Measurements from ENCODE around the gene OPRL1. TPM values are rescaled to one million over a fixed set of nuclear protein-coding genes. Genes with fewer than 3 reads are reported as not detected.

OPRL1 gene
- total and polyA plus RNA-seq, 5 donors: 0.50 to 1.3 (median 0.91) TPM

DNA sequence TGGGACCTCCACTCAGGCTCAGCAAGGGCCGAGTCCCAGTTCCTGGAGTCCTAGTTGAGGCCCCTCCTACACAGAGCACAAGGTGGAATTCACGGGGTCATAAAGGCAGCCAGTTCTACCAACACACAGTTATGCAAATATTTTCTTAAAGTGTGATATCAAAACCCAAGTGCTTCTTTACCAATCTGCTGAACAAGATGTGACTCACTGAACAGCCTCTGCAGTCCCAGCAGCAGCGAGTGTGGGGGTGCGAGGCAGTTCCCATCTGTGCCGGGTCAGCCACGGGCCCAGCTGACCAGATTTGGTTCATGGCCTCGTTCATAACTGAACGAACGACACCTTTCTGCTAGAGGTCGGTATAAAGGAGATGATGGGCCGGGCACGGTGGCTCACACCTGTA, 21.3 kb upstream of the OPRL1 start:
- no peak for ATAC-seq
- H3K4me3 ChIP-seq (ENCODE audit: low read length): no peak overlapping the region
- H3K4me1 ChIP-seq (ENCODE audit: control insufficient read depth, insufficient read depth, low read length): no peaks in the 10 kb centered on the region
- intact Hi-C loops (cut with DNase I): loop anchor here in 1 of 4 donors (5.0 kb wide), 1 partner anchor 86 kb away; no protein-coding TSS in a partner anchor
- 85% methylated on average over 12 of the region's 12 CpGs for WGBS
- no peak overlapping the region for H3K27ac ChIP-seq (ENCODE audit: low read length)
- no peak for DNase-seq
- no peaks in the 10 kb centered on the region for H3K27me3 ChIP-seq (ENCODE audit: control insufficient read depth, insufficient read depth)
- H3K9me3 ChIP-seq (ENCODE audit: control insufficient read depth, low read length): no peaks in the 10 kb centered on the region

GRCh38 chr20:64062276-64062595, 17.6 kb upstream of the OPRL1 start:
- Histone ChIP-seq H3K9me3 (ENCODE audit: control insufficient read depth, low read length) (no peaks in the 10 kb centered on the region), H3K27me3 (ENCODE audit: control insufficient read depth, insufficient read depth) (no peaks in the 10 kb centered on the region), H3K4me3 (ENCODE audit: low read length) (peak overlapping the region; percentile 21), H3K27ac (ENCODE audit: low read length) (no peak overlapping the region), H3K4me1 (ENCODE audit: control insufficient read depth, insufficient read depth, low read length) (peaks cover 9% of the 10 kb centered on the region)
- intact Hi-C loops (cut with DNase I): no loop called here
- DNase-seq: no peak
- ATAC-seq: no peak
- 54% methylated on average over 5 of the region's 5 CpGs for WGBS

DNA sequence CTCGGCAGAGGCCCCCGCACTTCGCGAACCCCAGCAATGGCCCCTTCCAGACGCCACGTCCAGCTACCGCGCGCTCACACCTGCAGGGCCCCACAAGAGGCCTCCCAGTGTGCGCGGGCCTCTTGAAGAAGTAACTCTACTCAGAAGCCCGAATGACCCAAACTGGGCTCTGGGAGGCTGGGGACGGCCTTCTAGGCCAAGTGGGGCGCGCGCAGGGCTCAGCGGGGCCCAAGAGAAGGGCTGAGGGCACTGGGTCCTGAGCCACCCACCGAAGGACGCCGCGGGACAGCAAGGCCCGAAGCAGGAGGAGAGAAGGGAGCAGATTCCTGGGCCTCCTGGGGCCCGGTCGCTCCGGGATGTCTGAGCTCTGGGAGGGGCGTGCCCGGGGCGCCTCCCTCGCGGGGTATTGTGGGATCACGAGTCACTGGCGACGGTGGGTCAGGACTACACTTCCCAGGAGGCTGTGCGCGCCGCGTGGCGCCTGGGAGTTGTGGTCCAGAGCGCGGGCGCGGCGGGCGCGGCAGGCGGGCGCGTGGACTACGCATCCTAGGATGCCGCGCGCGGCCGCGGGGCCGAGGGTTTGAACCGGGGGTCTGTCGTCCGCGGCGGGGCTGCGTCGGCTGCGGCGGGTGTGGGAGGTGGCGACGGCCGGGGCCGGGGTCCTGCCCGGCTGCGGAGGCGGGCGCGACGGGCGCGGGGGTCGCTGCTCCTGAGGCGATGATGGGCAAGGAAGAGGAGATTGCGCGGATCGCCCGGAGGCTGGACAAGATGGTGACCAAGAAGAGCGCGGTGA, 17.1 kb upstream of the OPRL1 start, which contains the start of gene TCEA2:
Gene TCEA2 (plus strand): TSS at position 603 of the 793 bp plus-strand sequence. CDS start 115 bp downstream, at position 718.
- no peaks in the 10 kb centered on the region for H3K27me3 ChIP-seq (ENCODE audit: control insufficient read depth, insufficient read depth)
- intact Hi-C loops (cut with DNase I): no loop called here

DNA sequence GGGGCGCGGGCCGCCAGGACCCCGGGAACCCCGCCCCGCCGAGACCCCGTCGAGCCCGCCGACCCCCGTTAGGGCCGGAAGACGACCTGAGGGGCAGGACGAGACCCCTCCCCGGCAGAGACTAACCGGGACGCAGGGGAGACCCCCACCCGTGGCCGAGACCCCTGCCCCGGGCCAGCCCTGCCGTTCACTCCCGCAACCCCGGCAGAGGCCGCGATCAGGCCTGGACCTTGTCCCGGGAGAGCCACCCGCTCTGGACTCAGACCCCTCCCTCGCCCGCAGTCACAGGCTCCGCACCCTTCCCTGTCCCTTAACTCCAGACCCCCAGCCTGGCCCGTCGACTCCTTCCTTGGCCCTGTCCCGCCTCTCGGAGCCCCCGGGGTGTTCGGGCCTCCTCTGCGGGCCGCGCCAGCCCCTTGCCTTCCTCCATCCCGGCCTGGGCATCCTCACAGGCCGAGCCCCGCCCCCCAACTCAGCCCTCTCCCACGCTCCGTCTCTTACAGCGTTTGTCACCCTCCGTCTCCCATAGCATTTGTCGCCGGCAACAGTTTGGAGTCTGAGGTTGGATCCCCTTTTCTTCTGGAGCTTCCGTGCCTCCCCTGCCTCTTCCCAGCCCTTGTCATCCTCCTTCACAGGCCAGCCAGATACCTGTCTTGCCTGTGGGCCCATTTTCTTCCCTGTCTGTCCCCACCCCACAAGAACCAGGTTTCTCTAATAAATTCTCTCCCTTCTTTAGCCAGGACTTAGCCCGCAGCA, 16.3 kb upstream of the OPRL1 start:
- Histone ChIP-seq H3K4me3 (ENCODE audit: low read length) (peak overlapping the region; percentile 68), H3K27ac (ENCODE audit: low read length) (peak overlapping the region; percentile 3), H3K4me1 (ENCODE audit: control insufficient read depth, insufficient read depth, low read length) (peaks cover 9% of the 10 kb centered on the region), H3K9me3 (ENCODE audit: control insufficient read depth, low read length) (no peaks in the 10 kb centered on the region), H3K27me3 (ENCODE audit: control insufficient read depth, insufficient read depth) (no peaks in the 10 kb centered on the region)
- intact Hi-C loops (cut with DNase I): no loop called here
- DNase-seq (peak in 2 of 3 donors; percentile 56 to 77), ATAC-seq (peak; percentile 7 to 15)
- WGBS: 2% methylated on average over 51 of the region's 51 CpGs

More for the DNA sequence above, 17.1 kb upstream of the OPRL1 start, which contains the start of gene TCEA2:
- peak within 1 kb of the TSS; percentile 68 for H3K4me3 ChIP-seq (ENCODE audit: low read length)
- peak; percentile 94 to 95 for ATAC-seq
- H3K27ac ChIP-seq (ENCODE audit: low read length): peak within 1 kb of the TSS; percentile 56
- H3K4me1 ChIP-seq (ENCODE audit: control insufficient read depth, insufficient read depth, low read length): peaks cover 9% of the 10 kb centered on the region
- H3K9me3 ChIP-seq (ENCODE audit: control insufficient read depth, low read length): no peaks in the 10 kb centered on the region
- peak; percentile 97 to 99 (median 99) for DNase-seq
- WGBS: 5% methylated on average over 85 of the region's 85 CpGs

DNA sequence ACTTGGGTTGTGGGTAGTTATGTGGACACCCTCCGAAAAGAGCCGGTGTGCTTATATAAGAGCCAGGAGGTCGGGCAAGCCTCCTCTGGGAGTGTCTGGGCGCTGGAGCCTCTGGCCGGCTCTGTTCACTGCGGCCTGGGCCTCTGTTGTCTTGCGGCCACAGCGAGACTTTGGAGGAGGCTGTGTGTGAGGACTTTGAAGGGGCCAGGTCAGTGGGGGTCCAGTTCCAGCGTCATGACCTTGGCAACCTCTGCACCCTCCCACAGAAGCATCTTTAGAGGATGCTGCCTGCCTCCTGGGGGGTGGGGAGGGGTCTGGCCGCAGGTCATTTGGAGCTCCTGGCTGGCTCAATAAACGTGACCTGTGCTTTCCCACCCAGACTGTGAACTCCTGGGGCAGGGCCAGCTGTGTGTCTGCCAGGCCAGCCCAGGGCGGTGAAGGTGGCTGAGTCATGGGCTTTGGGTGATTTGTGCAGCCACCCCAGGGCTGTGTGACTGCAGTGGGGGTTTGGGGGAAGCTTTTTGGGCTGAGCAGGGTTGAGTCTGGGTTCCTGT, 15.7 kb upstream of the OPRL1 start:
- Histone ChIP-seq H3K9me3 (ENCODE audit: control insufficient read depth, low read length) (no peaks in the 10 kb centered on the region), H3K27ac (ENCODE audit: low read length) (peak overlapping the region; percentile 3), H3K4me3 (ENCODE audit: low read length) (peak overlapping the region; percentile 68), H3K4me1 (ENCODE audit: control insufficient read depth, insufficient read depth, low read length) (peaks cover 9% of the 10 kb centered on the region), H3K27me3 (ENCODE audit: control insufficient read depth, insufficient read depth) (no peaks in the 10 kb centered on the region)
- intact Hi-C loops (cut with DNase I): no loop called here
- DNase-seq: no peak
- 22% methylated on average over 12 of the region's 12 CpGs for WGBS
- peak in 1 of 2 donors; percentile 6 for ATAC-seq

- Histone ChIP-seq H3K4me3 (ENCODE audit: low read length) (no peak overlapping the region), H3K27ac (ENCODE audit: low read length) (no peak overlapping the region), H3K27me3 (ENCODE audit: control insufficient read depth, insufficient read depth) (no peaks in the 10 kb centered on the region), H3K9me3 (ENCODE audit: control insufficient read depth, low read length) (no peaks in the 10 kb centered on the region), H3K4me1 (ENCODE audit: control insufficient read depth, insufficient read depth, low read length) (peaks cover 9% of the 10 kb centered on the region)
- DNase-seq (no peak), ATAC-seq (no peak)
- intact Hi-C loops (cut with DNase I): no loop called here
- 49% methylated on average over 27 of the region's 27 CpGs for WGBS
These were observed 14.6 kb upstream of the OPRL1 start for GRCh38 chr20:64065062-64065973.

- DNase-seq (no peak), ATAC-seq (no peak)
- Histone ChIP-seq H3K27me3 (ENCODE audit: control insufficient read depth, insufficient read depth) (no peaks in the 10 kb centered on the region), H3K9me3 (ENCODE audit: control insufficient read depth, low read length) (no peaks in the 10 kb centered on the region), H3K4me1 (ENCODE audit: control insufficient read depth, insufficient read depth, low read length) (peaks cover 9% of the 10 kb centered on the region), H3K4me3 (ENCODE audit: low read length) (no peak overlapping the region), H3K27ac (ENCODE audit: low read length) (no peak overlapping the region)
- WGBS: 52% methylated on average over 5 of the region's 5 CpGs
- intact Hi-C loops (cut with DNase I): no loop called here
These were observed 13.9 kb upstream of the OPRL1 start for GRCh38 chr20:64065974-64066343.

GRCh38 chr20:64067005-64067632, 12.8 kb upstream of the OPRL1 start:
- H3K27ac ChIP-seq (ENCODE audit: low read length): no peak overlapping the region
- no peaks in the 10 kb centered on the region for H3K27me3 ChIP-seq (ENCODE audit: control insufficient read depth, insufficient read depth)
- peak in 1 of 3 donors; percentile 42 for DNase-seq
- peaks cover 9% of the 10 kb centered on the region for H3K4me1 ChIP-seq (ENCODE audit: control insufficient read depth, insufficient read depth, low read length)
- 83% methylated on average over 6 of the region's 6 CpGs for whole genome bisulfite sequencing
- no peak for ATAC-seq
- H3K9me3 ChIP-seq (ENCODE audit: control insufficient read depth, low read length): no peaks in the 10 kb centered on the region
- intact Hi-C loops (cut with DNase I): no loop called here
- no peak overlapping the region for H3K4me3 ChIP-seq (ENCODE audit: low read length)

- Histone ChIP-seq H3K4me3 (ENCODE audit: low read length) (no peak overlapping the region), H3K27me3 (ENCODE audit: control insufficient read depth, insufficient read depth) (no peaks in the 10 kb centered on the region), H3K9me3 (ENCODE audit: control insufficient read depth, low read length) (no peaks in the 10 kb centered on the region), H3K27ac (ENCODE audit: low read length) (no peak overlapping the region), H3K4me1 (ENCODE audit: control insufficient read depth, insufficient read depth, low read length) (peaks cover 9% of the 10 kb centered on the region)
- WGBS: 68% methylated on average over 12 of the region's 12 CpGs
- DNase-seq: peak in 2 of 3 donors; percentile 61 to 67
- intact Hi-C loops (cut with DNase I): no loop called here
- ATAC-seq: no peak
These were observed 12.1 kb upstream of the OPRL1 start for GRCh38 chr20:64067733-64068307.
